ENCODE data around the gene FBLN1.

DNA sequence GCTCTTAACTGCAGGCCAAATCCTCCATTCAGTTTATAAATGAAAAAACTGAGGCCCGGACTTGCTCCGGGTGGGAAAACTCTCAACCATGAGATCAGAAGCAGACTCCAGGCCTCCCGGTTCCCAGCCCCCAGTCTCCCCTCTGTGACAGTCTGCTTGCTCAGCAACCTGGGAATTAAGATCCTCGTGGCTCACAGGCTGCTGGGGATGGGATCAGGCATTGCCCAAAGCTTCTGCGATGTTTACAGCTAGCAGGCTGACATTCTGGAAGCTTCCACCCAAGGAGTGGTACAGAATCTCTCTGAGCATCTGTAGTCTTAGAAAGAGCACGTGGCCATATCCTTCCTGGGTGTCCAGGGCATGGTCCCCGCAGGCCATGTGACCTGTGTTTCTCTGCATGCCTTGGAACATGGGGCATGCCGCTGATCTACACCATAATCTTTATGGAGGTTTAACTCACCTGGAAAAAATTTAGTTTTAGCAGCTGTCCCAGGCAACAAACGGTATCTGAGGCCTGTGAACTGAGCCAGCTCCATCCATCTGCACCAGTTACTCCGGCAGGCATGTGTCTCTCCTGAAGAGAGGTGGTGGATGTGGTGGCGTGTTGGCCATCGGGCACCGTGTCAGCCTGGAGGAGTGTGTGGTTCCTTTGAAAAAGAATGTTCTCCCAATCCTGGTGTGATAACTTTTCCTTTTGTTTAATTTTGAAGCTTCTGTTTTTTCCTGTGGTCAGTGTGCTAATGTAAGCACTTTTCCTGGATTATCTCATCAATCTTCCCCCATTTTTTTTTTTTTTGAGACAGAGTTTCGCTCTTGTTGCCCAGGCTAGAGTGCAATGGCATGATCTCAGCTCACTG lies 7.9 kb downstream of the FBLN1 start:
- TF ChIP-seq ZFP3 (CRISPR knock-in tag; IDR thresholded peaks at IDR 0.05) (no peak), GLIS3 (CRISPR knock-in tag; IDR thresholded peaks at IDR 0.05) (no peak), ISL1 (CRISPR knock-in tag; IDR thresholded peaks at IDR 0.05) (no peak), ZNF70 (CRISPR knock-in tag; IDR thresholded peaks at IDR 0.05) (no peak), RARB (CRISPR knock-in tag; IDR thresholded peaks at IDR 0.05) (no peak), ZFP30 (CRISPR knock-in tag; IDR thresholded peaks at IDR 0.05) (no peak), BACH2 (CRISPR knock-in tag; IDR thresholded peaks at IDR 0.05; ENCODE audit: borderline replicate concordance) (no peak)
